Smooth muscle cell (in vitro differentiated cells): ENCODE results near the gene CNOT1. TPM values are rescaled to one million over a fixed set of nuclear protein-coding genes. Genes with fewer than 3 reads are reported as not detected.

Source experiments
- DNase-seq: peaks from one replicate; lab custom pipeline; 2025; ENCODE audit not compliant: unreplicated experiment; lab: John Stamatoyannopoulos, UW
- H2AFZ ChIP-seq: fragments of 200-600 bp; sonication (generic); 2 replicates; pipeline ENCODE4 v1.6.0; 2016; ENCODE audit warnings: antibody characterized with exemption, low read depth, mild to moderate bottlenecking
- H3F3A ChIP-seq: fragments of 200-600 bp; sonication (generic); 2 replicates; pipeline ENCODE4 v1.6.0; 2017; ENCODE audit warnings: antibody characterized with exemption, low read depth
- H3K27ac ChIP-seq: fragments of 200-600 bp; sonication (generic); 2 replicates; pipeline ENCODE4 v1.5.1; 2016; ENCODE audit warnings: low read depth, mild to moderate bottlenecking
- H3K27me3 ChIP-seq: fragments of 200-600 bp; sonication (generic); 2 replicates; pipeline ENCODE4 v1.6.1; 2016; ENCODE audit warnings: low read depth, mild to moderate bottlenecking
- H3K36me3 ChIP-seq: fragments of 200-600 bp; sonication (generic); 2 replicates; pipeline ENCODE4 v1.5.1; 2016; ENCODE audit warnings: low read depth
- H3K4me1 ChIP-seq: fragments of 200-600 bp; sonication (generic); 2 replicates; pipeline ENCODE4 v1.5.1; 2016; ENCODE audit warnings: low read depth
- H3K4me2 ChIP-seq: fragments of 200-600 bp; sonication (generic); 2 replicates; pipeline ENCODE4 v1.6.0; 2016; ENCODE audit warnings: mild to moderate bottlenecking
- H3K4me3 ChIP-seq: fragments of 200-600 bp; sonication (generic); 2 replicates; pipeline ENCODE4 v1.5.1; 2016; ENCODE audit warnings: mild to moderate bottlenecking
- H3K79me2 ChIP-seq: fragments of 200-600 bp; sonication (generic); 2 replicates; pipeline ENCODE4 v1.6.0; 2016; ENCODE audit warnings: low read depth, mild to moderate bottlenecking
- H3K9ac ChIP-seq: fragments of 200-600 bp; sonication (generic); 2 replicates; pipeline ENCODE4 v1.6.0; 2016; ENCODE audit warnings: low read depth
- H3K9me3 ChIP-seq: fragments of 200-600 bp; sonication (generic); replicated peaks from 2 replicates; pipeline ENCODE4 v1.5.1; 2016; ENCODE audit warnings: low read depth
- H4K20me1 ChIP-seq: fragments of 200-600 bp; sonication (generic); 2 replicates; pipeline ENCODE4 v1.6.0; 2016; ENCODE audit warnings: low read depth
- WGBS: methylation state at CpG from one replicate; pipeline ENCODE4 v1.1.7; 2016; ENCODE audit warnings: low lambda C conversion rate; 5-methylcytosine and 5-hydroxymethylcytosine counted together
- polyA plus RNA-seq: library from polyadenylated mRNA; unstranded; fragments of >200 nt; fragmentation: Nextera tagmentation; extraction: Ambion mirVana; gene quantifications from 2 replicates; pipeline ENCODE4 v1.2.1, GENCODE V29; 2016
- total RNA-seq: library from RNA; depleted of rRNA; stranded (reverse); fragments of >200 nt; gene quantifications from 2 replicates; pipeline ENCODE4 v1.2.3, GENCODE V29; 2014
- TF ChIP-seq, protein P1 (sequence below): fragments of 200-600 bp; sonication (generic); IDR thresholded peaks from 2 replicates; pipeline ENCODE4 v1.5.1; 2017; ENCODE audit warnings: borderline replicate concordance, mild to moderate bottlenecking, antibody characterized with exemption; ENCODE audit not compliant: insufficient read depth, poor library complexity, severe bottlenecking

The CNOT1 gene
- total and polyA plus RNA-seq, 2 experiments from 2014 or later = 42.6 to 88.4 TPM

DNA sequence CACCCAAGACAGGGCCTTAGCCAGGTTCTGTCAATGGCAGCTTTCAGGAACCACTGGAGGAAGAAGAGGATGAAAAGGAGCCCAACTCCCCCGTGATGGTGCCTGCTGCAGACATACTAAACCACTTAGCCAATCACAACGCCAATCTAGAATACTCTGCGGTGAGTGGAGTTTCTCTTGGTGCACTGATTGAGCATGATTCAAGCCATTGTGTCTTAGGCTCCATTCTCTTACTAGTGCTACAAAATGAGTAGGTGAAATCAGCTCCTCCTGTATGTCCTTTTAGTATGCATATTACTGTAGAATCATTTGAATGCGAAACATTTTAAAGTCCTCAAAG is 112.9 kb downstream of the CNOT1 start:
- no peak for DNase-seq
- WGBS = 92% methylated on average over 4 of the region's 4 CpGs
- H3K36me3 ChIP-seq = peaks cover 20% of the 10 kb centered on the region
- no peak overlapping the region for H3K27ac ChIP-seq
- no peak overlapping the region for H3K4me3 ChIP-seq
- TF ChIP-seq, protein P1, sequence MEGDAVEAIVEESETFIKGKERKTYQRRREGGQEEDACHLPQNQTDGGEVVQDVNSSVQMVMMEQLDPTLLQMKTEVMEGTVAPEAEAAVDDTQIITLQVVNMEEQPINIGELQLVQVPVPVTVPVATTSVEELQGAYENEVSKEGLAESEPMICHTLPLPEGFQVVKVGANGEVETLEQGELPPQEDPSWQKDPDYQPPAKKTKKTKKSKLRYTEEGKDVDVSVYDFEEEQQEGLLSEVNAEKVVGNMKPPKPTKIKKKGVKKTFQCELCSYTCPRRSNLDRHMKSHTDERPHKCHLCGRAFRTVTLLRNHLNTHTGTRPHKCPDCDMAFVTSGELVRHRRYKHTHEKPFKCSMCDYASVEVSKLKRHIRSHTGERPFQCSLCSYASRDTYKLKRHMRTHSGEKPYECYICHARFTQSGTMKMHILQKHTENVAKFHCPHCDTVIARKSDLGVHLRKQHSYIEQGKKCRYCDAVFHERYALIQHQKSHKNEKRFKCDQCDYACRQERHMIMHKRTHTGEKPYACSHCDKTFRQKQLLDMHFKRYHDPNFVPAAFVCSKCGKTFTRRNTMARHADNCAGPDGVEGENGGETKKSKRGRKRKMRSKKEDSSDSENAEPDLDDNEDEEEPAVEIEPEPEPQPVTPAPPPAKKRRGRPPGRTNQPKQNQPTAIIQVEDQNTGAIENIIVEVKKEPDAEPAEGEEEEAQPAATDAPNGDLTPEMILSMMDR = no peak
- H3F3A ChIP-seq = peaks cover 28% of the 10 kb centered on the region
- H3K9ac ChIP-seq = no peak overlapping the region
- H4K20me1 ChIP-seq = peaks cover 37% of the 10 kb centered on the region
- no peaks in the 10 kb centered on the region for H3K27me3 ChIP-seq
- H3K4me1 ChIP-seq = peaks cover 10% of the 10 kb centered on the region
- peak overlapping the region; percentile 99 for H3K4me2 ChIP-seq
- H3K9me3 ChIP-seq = no peaks in the 10 kb centered on the region
- no peak overlapping the region for H2AFZ ChIP-seq
- no peaks in the 10 kb centered on the region for H3K79me2 ChIP-seq

DNA sequence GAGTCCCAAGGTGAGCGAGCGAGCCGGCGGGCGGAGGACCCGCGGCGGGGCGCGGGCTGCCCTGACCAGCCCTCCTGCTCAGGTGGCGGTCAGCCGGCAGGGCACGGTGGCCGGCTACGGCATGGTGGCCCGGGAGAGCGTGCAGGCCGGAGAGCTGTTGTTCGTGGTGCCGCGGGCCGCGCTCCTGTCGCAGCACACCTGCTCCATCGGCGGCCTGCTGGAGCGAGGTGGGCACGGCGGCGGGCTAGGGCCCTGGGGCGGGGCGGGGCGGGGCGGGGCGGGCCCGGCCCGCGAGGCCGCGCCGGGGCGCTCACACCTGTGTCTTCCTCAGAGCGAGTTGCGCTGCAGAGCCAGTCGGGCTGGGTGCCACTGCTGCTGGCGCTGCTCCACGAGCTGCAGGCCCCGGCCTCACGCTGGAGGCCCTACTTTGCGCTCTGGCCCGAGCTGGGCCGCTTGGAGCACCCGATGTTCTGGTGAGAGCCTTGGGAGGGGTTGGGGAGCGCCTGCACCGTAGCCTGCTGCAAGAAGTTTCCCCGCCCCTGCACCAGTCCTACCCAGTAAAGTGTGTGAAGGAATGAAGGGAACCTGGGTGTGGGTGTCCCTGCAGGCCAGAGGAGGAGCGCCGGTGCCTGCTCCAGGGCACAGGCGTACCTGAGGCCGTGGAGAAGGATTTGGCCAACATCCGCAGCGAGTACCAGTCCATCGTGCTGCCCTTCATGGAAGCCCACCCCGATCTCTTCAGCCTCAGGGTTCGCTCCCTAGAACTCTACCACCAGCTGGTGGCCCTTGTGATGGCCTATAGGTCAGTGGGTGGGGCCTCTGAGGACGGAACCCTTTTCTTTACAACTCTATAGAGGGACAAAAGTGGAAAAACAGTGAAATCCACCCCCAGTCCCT is 113.5 kb downstream of the CNOT1 start:
- Histone ChIP-seq H3F3A (peaks cover 28% of the 10 kb centered on the region), H3K79me2 (no peaks in the 10 kb centered on the region), H3K36me3 (peaks cover 20% of the 10 kb centered on the region), H3K4me2 (peak overlapping the region; percentile 99), H3K4me3 (peak overlapping the region; percentile 89), H3K27me3 (no peaks in the 10 kb centered on the region), H3K9ac (peak overlapping the region; percentile 58), H3K4me1 (peaks cover 10% of the 10 kb centered on the region), H3K9me3 (no peaks in the 10 kb centered on the region), H2AFZ (no peak overlapping the region), H3K27ac (peak overlapping the region; percentile 56), H4K20me1 (peaks cover 31% of the 10 kb centered on the region)
- TF ChIP-seq, protein P1 = no peak
- no peak for DNase-seq
- 30% methylated on average over 35 of the region's 66 CpGs for WGBS

DNA sequence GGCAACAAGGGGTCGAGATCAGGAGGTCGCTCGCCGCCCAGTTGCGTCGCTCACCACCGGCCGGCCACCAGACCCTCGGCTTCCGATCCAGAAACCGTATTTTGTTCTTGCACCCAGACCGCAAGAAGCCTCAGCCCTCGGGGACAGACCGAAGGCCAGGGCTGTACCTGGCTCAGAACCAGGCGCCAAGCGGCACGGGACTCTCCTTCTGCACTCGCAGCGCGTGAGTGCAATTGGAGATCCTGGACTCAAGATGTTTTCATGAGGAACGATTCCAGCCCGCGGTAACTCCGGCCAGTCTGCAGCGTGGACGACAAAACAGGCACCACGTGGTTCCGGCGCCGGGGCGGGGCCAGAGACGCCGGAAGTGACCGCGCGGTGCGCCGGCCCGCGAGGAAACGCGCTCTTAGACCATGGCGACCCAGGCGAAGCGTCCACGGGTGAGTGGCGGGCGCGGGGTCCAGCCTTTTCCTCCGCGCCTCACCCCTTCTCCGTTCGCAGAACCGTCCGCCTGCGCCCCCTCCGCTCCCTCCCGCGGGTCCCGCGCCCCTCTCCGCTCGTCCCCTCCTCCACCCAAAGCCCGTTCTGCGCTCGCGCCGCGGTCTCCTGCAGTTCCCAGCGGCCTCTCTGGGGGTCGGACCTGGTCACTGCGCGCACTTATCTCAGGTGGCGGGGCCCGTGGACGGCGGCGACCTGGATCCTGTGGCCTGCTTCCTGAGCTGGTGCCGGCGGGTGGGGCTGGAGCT is 114.3 kb downstream of the CNOT1 start, which contains the start of gene SETD6:
Gene SETD6 (plus strand): TSS at position 393 of the 746 bp plus-strand sequence. CDS start 21 bp downstream, at position 414.
- peak within 1 kb of the TSS; percentile 99 for H3K4me2 ChIP-seq
- no peaks in the 10 kb centered on the region for H3K27me3 ChIP-seq
- H3K27ac ChIP-seq = peak within 1 kb of the TSS; percentile 56
- peak within 1 kb of the TSS; percentile 58 for H3K9ac ChIP-seq
- peaks cover 10% of the 10 kb centered on the region for H3K4me1 ChIP-seq
- peak within 1 kb of the TSS; percentile 89 for H3K4me3 ChIP-seq
- peaks cover 21% of the 10 kb centered on the region for H3F3A ChIP-seq
- TF ChIP-seq, protein P1 = no peak
- peaks cover 23% of the 10 kb centered on the region for H4K20me1 ChIP-seq
- peak; percentile 63 for DNase-seq
- peaks cover 12% of the 10 kb centered on the region for H3K36me3 ChIP-seq
- H2AFZ ChIP-seq = peak within 1 kb of the TSS; percentile 39
- 2% methylated on average over 73 of the region's 80 CpGs for WGBS
- no peaks in the 10 kb centered on the region for H3K79me2 ChIP-seq
- H3K9me3 ChIP-seq = no peaks in the 10 kb centered on the region
